Measurements from ENCODE around the gene MAN1C1. TPM values are rescaled to one million over a fixed set of nuclear protein-coding genes. Genes with fewer than 3 reads are reported as not detected.
A peak's percentile ranks its signal among the peaks of the same experiment; 100 is the strongest.

Gene MAN1C1
- total RNA-seq, 1 experiment from 2014 or later, result 1.5 TPM

DNA sequence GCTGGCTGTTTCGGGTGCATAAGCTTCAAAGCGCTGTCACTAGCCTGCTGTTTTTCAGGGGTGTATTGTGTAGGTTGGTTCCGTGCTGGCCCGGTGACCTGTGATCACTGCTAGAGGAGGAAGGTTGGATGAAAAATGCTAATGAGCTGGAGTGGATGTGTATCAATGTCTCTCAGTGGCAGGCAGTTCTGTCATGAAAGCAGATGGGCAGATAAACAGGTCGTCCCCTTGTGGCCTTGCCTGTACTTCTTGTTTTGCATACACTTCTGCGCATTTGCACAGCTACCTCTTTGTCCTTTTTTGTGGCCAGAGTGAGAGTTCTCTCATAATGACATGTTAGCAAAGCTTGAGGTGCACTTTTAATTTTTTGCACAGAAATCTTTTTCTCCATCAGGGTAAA, 186.3 kb downstream of the MAN1C1 start:
- in situ Hi-C loops (cut with HindIII; ENCODE audit: low pct_unique_long_range_greater_than_20kb, low sequenced_read_pairs), result no loop called here

GRCh38 chr1:25803368-25803767, 186.8 kb downstream of the MAN1C1 start:
- Histone ChIP-seq H3K4me1 (ENCODE audit: control insufficient read depth, insufficient read depth, low read length) (0 out of 2 replicates have a peak, but pooled peaks cover 5% of the 10 kb centered on the region), H3K27ac (ENCODE audit: low read length) (no peak overlapping the region), H3K36me3 (ENCODE audit: control insufficient read depth, insufficient read depth, low read length) (no peaks in the 10 kb centered on the region), H3K4me3 (ENCODE audit: low read depth in 2 of 2, low read length in 2 of 2) (no peak overlapping the region), H3K27me3 (ENCODE audit: control insufficient read depth, insufficient read depth, low read length) (no peaks in the 10 kb centered on the region), H3K9me3 (ENCODE audit: control insufficient read depth, insufficient read depth, low read depth, low read length) (no peaks in the 10 kb centered on the region)
- ChIA-PET POLR2A (interaction anchor here (0.7 kb wide), 1 partner anchor 121 kb away, joined by 4 read pairs; no protein-coding TSS in a partner anchor), CTCF (no interaction called here)
- ATAC-seq (no peak), DNase-seq (ENCODE audit: low read depth, low spot score) (no peak)
- intact Hi-C loops (cut with micrococcal nuclease; ENCODE audit: unreplicated experiment), result no loop called here
- in situ Hi-C loops (cut with HindIII; ENCODE audit: low pct_unique_long_range_greater_than_20kb, low sequenced_read_pairs), result no loop called here
- no peak for TF ChIP-seq POLR2AphosphoS5 (IDR thresholded peaks at IDR 0.05; ENCODE audit: low read depth, low read length)
- TF ChIP-seq REST (IDR thresholded peaks at IDR 0.05; ENCODE audit: insufficient read depth in 1 of 2, low read depth in 2 of 2, low read length in 1 of 2), result no peak
- no peak for TF ChIP-seq TCF7L2 (IDR thresholded peaks at IDR 0.05; ENCODE audit: low read depth, low read length)
- TF ChIP-seq SIN3A (IDR thresholded peaks at IDR 0.05; ENCODE audit: borderline replicate concordance, insufficient read depth, low read depth, low read length), result no peak
- no peak for TF ChIP-seq CTCF (IDR thresholded peaks at IDR 0.05)
- BruUV-seq (replicated peaks), result no TSS peak

More for the DNA sequence above, 186.3 kb downstream of the MAN1C1 start:
- TSS peak; percentile 79 for BruUV-seq (replicated peaks)
- Histone ChIP-seq H3K27ac (ENCODE audit: low read length) (no peak overlapping the region), H3K4me1 (ENCODE audit: control insufficient read depth, insufficient read depth, low read length) (0 out of 2 replicates have a peak, but pooled peaks cover 5% of the 10 kb centered on the region), H3K27me3 (ENCODE audit: control insufficient read depth, insufficient read depth, low read length) (no peaks in the 10 kb centered on the region), H3K4me3 (ENCODE audit: low read depth in 2 of 2, low read length in 2 of 2) (no peak overlapping the region), H3K9me3 (ENCODE audit: control insufficient read depth, insufficient read depth, low read depth, low read length) (no peaks in the 10 kb centered on the region), H3K36me3 (ENCODE audit: control insufficient read depth, insufficient read depth, low read length) (no peaks in the 10 kb centered on the region)
- TF ChIP-seq SIN3A (IDR thresholded peaks at IDR 0.05; ENCODE audit: borderline replicate concordance, insufficient read depth, low read depth, low read length) (no peak), TCF7L2 (IDR thresholded peaks at IDR 0.05; ENCODE audit: low read depth, low read length) (no peak), CTCF (IDR thresholded peaks at IDR 0.05) (no peak), POLR2AphosphoS5 (IDR thresholded peaks at IDR 0.05; ENCODE audit: low read depth, low read length) (no peak), REST (IDR thresholded peaks at IDR 0.05; ENCODE audit: insufficient read depth in 1 of 2, low read depth in 2 of 2, low read length in 1 of 2) (no peak)
- intact Hi-C loops (cut with micrococcal nuclease; ENCODE audit: unreplicated experiment), result no loop called here
- no peak for DNase-seq (ENCODE audit: low read depth, low spot score)
- CTCF ChIA-PET, result no interaction called here
- POLR2A ChIA-PET, result interaction anchor here (0.7 kb wide), 1 partner anchor 120 kb away, joined by 4 read pairs; no protein-coding TSS in a partner anchor
- no peak for ATAC-seq
